GM23248 (cell line): ENCODE results near the gene OVCH1.

Source experiments
- EZH2 ChIP-seq: fragments of 200-600 bp; sonication (generic); IDR thresholded peaks from 2 replicates; pipeline ENCODE4 v1.6.1; 2018; ENCODE audit warnings: antibody characterized with exemption, mild to moderate bottlenecking; ENCODE audit not compliant: insufficient read depth, poor library complexity, severe bottlenecking
- EZH2phosphoT487 ChIP-seq: fragments of 200-600 bp; sonication (generic); IDR thresholded peaks from 2 replicates; pipeline ENCODE4 v1.6.1; 2018; ENCODE audit warnings: antibody characterized with exemption, moderate library complexity, mild to moderate bottlenecking, low read depth; ENCODE audit not compliant: insufficient read depth

- TF ChIP-seq EZH2 (no peak), EZH2phosphoT487 (no peak)
Measured at GRCh38 chr12:29543036-29543435, 45.5 kb upstream of the OVCH1 start.
